ENCODE results near the gene MT3.

- TF ChIP-seq CTCF (IDR thresholded peaks at IDR 0.05) (no peak), POLR2A (IDR thresholded peaks at IDR 0.05) (no peak)
Measured at GRCh38 chr16:56631197-56631596, 41.9 kb downstream of the MT3 start.

Measured in right lobe of liver (tissue), 4 donors.